Stimulated activated CD4-positive, alpha-beta T cell treated with anti-CD3 and anti-CD28 coated beads, Interleukin-2, amount 100 ng/mL, for 24 hours (primary cell): ENCODE measurements around the gene PNPLA7.

ENCODE experiments used
- DNase-seq, 2 donors: peaks; one replicate each; pipeline ENCODE4 v3.0.0-alpha.2; 2020

The PNPLA7 gene

DNA sequence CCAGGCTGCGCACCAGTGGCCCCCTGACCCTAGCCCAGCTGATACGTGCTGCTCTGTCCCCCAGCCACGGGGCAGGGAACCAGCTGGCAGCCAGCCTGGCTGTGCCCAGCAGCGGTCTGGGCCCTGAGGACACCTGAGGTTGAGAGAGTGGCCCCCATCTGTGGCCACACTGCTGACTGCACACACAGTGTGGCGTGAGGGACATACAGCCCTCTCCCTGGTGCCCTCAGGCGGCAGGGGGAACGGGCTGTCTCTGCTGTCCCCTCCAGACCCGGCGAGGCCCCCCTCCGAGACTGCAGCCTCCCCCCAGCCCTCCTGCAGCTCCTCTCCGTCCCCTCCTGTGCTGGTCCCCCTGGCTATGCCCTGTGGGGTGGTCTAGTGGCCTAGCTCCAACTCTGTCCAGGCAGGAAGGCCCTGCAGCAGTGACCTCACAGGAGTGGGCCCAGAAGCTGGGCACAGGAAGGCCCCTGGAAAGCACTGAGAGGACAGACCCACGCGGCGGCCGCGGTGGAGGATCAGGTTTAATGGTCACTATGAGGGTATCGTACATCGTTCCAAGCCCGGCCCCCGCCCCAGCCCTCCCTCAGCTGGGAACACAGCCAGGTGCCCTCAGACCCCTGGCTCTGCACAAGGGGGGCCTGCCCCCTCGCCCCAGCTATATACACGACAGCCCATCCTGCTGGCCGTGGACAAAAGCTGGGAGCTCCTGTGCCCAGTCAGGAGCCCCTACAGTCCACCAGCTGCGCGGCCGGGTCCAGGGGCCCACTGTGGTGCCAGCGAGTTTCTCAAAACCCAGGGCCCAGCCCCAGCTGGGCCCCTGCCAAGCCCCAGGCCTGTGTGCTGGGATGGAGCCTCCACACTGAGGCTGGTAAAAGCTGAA lies 102.2 kb downstream of the PNPLA7 start:
- DNase-seq: no peak

DNA sequence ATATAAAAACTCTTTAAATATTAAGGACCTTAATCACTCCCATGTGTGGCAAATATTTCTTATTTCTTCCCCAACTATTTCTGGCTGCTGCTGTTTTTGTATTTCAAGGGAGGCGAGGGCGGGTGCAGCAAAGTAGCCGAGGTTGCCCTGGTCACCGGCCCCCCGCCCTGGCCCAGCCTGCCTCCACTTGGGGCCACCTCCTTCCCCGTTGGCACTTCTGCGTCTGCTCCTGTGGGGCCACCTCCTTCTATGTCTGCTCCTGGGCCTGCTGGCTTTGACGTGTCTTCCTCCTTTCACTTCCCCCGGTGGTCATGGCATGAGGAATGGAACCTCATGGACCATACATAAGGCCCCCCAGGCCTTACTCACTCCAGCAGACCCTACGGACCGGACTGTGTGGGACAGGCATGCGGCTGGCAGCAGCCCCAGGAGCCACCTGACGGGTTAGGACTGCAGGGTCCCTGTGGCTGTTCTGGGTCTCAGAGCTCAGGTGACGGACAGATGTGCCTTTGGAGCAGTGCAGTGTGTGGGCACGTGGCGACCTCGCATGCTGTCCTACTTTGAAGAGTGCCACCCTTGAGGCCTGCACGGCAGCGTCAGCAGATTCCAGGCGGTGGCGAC lies 103.2 kb downstream of the PNPLA7 start:
- DNase-seq: no peak

DNA sequence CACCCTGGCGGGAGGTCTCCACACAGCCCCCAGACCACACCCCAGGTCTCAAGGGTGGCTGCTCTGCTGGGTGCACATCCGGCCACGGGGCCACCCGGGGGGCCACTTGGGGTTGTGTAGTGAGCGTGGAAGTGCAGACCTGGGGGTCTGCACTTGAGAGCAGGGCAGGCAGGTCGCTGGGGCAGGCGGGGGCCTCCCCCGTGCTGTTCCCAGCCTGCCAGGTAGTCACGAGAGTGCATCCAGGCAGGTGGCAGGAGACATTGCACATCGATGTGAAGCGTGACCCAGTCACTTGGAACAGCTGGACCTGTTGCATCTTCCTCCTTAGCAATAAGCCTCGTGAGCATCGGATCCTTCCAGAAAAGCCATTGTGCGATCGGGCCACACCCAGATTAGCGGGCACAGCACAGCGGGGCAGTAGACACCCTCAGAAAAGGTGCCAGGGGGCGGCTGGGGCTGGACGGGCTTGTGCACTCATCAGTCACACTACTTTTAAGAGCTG lies 104.2 kb downstream of the PNPLA7 start:
- no peak for DNase-seq

DNA sequence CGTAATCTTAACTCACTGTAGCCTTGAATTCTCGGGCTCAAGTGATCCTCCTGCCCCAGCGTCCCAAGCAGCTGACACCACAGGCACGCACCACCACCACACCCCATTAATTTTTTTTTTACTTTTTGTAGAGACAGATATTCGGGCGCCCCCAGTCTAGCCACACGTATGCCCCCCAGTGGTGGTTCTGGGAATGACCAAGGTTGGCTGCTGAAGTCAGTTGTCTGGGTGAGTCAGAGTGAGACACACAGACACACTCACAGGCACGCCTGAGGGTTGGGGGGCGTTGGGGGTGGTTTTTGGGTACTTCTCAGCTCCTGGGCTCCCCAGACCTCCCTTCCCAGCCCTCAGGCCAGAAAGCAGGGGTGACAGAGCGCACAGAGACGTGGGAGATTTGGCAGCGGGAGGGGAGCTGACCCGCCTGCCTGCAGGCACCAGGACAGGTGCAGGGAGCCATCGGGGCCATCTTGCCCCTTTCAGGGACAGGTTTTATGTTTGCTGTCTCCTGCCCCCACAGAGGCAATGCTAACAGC lies 104.9 kb downstream of the PNPLA7 start:
- peak; percentile 91 to 92 for DNase-seq

DNA sequence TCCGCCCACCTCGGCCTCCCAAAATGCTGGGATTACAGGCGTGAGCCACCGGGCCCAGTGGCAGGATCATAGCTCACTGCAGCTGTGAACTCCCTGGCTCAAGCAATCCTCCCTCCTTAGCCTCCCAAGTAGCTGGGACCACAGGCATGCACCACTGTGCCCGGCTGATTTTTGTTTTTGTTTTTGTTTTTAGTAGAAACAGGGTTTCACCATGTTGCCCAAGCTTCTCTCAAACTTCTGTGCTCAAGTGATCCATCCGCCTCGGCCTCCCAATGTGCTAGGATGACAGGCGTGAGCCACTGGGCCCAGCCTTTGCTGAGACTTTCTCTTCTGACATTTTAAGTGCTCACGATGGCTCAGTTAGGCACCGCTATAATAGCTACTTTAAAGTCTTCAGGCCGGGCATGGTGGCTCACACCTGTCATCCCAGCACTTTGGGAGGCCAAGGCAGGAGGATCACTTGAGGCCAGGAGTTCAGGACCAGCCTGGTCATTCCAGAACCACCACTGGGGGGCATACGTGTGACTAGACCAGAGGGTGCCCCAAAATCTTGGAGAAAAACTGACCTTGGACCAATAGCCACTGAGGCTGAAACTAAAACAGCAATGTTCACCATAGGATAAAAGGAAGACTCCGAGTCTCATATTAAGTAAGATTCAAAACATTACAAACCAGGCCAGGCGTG lies 106.0 kb downstream of the PNPLA7 start:
- DNase-seq: no peak

DNA sequence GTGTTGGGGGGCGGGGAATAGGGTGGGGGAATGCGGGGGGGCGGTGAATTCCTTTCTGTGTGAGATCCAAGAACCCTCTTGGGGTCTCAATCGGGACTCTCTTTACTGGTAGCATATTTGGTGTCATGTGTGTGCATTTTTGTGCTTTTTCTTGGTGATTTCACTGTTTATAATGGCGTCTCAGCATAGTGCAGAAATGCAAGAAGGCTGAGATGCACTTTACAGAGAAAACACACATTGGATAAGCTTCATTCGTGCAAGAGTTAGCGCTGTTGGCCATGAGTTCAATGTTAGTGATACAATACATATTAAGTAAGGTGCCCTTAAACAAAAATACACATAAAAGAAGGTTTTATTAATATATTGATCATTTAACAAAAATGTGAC lies 108.3 kb downstream of the PNPLA7 start:
- DNase-seq: no peak

DNA sequence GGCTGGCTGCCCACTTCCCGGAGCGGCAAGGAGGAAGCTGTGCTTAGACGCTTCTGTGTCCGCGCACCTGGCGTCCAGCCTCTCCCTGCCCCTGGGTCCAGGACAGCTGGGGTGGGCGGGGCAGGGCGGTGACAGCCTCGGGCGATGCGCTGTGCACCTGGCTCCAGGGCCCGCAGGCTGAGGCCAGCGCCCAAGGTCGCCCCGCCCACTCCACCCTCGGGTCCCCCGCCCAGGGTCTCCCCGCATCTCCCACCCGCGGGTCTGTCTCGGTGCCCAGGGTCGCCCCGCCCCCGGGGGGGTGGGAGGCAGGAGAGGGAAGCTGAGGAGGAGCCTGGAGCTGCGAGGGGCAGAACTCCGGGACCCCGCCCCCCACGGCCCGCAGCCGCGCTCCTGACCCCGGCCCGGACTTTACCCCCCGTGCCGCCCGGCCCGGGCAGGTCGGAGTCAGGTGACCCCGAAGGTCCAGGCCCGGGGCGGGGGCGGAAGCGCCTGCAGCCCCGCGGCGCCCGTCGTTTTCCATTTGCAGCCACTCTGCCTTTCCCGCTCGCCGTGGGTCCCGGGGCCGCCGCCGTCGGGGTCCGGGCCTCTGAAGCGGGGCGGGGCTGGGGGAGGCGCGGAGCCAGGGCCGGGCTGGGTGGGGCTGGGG lies 108.8 kb downstream of the PNPLA7 start, which contains the start of gene ENTPD8:
Gene ENTPD8 (minus strand): TSS at position 69 of the 646 bp plus-strand sequence. CDS start 3,072 bp downstream, outside the sequence.
- no peak for DNase-seq

DNA sequence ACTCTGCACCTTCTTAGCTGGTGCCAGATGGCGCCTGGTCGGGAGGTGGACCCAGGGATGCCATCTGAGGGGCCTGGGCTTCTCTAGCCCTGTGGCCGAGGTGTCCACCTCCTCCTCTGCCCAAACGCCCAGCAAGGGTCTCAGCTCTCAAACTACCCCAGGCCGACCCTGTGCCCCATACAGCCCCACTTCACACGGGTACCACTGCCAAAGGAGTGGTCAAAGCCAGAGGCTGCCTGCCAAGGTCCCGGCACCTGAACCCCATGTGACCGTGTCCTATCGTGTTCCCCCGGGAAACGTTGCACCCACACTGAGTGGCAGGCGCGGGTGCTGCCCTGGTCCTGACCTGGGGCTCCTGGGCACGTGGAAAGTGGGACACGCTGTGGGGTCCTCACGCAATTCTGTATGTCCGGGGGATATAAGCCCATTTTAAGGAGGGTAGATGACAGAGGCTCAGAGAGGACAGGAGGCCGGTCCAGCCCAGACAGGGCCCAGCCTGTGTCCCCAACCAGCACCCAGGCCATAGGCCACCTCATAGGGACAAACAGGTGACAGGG lies 111.0 kb downstream of the PNPLA7 start:
- no peak for DNase-seq

DNA sequence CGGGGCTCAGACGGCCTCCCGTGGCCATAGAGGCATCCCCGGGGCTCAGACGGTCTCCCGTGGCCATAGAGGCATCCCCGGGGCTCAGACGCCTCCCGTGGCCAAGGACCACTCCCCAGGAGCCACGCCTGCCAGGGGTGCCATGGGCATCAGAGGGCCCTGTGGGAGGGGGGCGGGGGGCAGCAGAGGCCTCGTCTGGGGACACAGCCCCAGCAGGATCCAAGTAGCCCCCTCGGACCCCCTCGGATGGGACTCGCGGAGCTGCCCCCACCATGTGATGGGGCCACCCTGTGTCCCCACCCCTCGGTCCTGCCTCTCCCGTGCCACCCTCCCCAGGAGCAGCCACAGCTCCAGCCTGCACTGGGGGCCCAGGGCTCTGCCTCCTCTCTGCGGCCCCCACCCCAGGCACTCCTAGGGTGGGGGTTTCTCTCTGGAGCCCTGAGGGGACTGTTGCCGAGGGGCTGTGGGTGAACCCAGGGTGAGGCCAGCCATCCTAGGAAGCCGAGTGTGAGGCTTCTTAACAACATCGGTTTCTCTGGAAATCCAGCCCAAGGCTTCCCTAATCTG lies 111.5 kb downstream of the PNPLA7 start:
- no peak for DNase-seq

DNA sequence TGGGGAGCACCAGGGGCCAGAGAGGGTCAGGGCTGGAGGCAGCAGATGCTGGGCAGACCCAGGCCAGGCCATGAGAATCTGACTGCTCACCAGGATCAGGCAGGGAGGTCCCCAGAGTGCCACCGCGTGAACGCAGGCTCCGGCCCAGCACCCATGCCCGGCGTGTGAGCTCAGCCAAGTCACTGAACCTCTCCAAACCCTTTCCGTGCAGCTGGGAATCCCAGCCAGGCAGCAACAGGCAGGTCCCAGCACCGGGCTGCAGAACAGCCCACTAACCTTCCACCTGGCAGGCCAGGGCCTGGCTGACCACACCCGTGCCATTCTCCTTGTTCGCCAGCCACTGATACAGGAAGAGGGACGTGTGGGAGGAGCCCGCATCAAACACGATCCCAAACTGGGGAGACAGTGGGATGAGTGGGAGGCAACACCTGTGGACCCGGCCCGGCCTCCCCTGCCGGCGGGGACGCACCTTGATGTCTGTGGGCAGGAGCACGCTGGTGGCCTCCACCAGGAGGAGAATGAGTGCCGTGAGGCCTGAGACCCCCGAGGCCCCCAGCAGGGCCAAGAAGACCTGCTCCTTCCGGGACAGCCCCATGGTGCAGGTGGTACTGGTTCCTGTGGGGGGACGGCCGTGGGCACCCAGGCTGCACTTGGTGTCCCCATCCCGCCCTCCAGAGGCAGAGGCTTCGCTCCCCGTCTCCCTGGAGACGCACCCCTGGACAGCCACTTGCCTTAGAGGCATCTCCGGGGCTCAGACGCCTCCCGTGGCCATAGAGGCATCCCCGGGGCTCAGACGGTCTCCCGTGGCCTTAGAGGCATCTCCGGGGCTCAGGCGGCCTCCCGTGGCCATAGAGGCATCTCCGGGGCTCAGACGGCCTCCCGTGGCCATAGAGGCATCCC lies 112.3 kb downstream of the PNPLA7 start:
- no peak for DNase-seq

DNA sequence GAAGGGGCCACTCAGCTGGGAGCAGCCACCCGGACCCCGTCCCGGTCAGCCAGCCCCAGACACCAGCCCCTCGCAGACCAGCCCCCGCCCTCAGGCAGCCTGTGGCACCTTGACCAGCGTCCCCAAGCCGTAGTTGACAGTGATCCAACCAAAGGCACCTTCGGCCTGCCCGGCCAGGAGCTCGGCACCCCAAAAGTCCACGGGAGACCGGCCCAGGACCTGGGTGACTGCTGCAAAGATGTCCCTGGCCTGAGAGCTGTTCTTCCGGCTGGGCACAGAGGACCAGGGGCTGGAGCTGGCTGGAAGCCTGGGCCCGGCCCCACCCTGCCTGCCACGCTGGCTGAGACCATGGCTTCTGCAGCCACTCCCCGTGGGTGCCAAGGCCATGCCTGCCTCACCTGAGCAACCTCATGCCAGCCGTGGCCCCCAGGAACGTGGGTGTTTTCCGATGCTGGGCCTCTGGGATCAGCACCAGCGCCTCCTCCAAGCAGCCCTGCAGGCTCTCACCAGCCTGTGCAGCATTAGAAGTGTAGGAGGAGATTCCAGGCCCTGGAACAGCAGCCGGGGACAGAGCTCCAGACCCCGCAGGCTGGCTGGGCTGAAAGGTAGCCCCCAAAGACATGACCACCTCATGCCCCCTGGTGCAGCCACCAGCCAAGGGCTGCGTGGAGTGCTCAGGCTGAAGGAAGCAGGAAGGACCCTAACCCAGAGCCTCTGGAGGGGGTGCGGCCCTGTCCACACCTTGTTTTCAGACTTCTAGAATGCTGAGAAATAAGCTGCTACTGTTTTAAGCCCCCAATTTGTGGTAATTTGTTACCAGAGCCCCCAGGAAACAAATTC lies 113.2 kb downstream of the PNPLA7 start:
- DNase-seq: no peak

DNA sequence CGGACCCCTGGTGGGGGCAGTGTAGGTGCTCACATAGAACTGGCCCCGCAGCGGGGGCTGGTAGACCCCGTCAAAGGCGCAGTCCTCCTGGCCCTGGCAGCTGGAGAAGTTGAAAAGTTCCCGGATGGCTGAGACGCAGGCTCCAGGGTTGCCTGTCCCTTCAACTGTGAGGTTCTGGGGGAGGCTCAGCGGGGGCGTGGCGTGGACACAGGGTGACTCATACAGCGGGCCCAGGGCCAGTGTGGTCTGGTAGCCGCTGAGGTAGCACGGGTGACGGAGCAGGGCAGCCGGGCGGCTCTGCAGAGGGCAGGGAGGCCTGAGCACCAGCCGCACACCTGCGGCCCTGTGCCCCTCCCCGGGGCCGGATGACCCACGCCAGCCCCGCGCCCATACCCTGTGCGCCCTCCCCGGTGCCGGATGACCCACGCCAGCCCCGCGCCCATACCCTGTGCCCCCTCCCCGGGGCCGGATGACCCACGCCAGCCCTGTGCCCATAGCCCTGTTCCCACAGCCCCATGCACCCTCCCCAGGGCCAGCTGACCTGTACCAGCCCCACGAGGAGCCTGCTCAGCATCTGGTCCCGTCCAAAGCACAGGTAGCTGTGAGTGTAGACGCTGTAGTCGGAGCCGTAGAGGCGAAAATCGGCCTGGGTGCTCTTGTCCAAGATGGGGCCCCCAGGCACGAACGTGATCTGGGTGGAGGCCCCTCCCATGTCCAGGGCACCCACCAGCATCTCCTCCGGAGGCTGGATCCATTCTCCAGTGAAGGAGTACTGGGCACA lies 114.0 kb downstream of the PNPLA7 start:
- no peak for DNase-seq

DNA sequence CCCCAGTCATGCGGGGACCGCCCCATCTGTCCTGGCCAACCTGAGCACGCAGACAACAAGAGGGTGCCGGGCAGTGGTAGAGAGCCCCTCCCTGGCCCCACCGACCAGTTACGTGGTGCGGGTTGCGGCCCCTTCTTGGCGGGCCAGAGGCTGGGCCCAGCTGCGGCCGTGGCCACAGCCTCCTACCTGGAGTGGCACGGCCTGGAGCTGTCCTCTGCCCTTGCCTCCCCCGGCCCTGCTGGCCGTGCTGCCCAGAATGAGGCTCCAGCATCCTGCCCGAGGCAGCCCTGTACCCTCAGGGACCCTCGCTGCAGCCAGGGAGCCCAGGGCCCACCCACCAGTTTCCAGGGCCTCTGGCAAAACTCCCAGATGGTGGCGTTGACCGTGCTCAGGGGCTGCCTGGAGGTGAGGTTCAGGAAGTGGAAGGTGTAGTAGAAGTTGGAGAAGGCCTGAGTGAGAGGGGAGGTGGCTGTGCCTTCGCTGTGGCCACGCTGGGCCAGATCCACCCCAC lies 114.8 kb downstream of the PNPLA7 start:
- DNase-seq: no peak

DNA sequence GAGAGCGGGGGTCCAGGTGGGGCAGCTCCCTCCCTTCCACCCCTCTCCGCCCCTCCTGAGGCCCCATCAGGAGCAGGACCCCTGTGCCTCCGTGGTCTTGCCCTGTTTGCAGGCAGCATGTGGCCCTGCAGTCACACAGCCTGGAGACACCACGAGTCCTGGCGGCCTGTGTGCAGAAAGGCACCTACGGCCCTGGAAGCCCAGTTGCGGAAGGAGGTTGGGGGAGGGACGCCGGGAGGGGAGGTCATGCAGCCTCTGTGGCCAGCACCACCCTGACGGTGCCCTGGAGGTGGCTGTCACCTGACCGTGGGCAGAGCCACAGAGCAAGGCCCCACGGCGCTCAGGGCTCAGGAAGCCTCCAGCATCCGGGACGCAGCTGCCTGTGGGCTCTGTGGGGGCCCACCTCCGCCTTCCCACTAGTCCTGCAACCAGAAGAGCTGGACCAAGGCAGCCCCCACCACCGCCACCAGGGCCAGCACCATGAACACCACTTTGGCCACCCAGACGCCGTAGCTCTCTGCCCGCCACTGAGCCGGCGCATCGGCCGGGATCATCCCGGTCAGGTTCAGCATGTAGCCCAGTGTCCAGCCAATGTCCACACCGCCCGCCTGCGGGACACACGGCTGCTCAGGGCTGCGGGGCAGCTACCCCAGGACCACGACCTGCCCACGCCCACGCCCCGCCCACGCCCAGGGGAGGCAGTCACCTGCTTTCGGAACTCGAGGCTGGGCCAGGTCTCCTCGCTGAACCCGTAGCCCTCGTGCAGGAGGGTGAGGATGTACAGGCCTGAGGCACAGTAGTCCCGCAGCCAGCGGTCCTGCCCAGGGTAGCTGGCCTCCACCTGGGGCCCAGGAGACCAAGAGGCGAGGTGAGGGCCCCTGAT lies 115.5 kb downstream of the PNPLA7 start:
- no peak for DNase-seq

DNA sequence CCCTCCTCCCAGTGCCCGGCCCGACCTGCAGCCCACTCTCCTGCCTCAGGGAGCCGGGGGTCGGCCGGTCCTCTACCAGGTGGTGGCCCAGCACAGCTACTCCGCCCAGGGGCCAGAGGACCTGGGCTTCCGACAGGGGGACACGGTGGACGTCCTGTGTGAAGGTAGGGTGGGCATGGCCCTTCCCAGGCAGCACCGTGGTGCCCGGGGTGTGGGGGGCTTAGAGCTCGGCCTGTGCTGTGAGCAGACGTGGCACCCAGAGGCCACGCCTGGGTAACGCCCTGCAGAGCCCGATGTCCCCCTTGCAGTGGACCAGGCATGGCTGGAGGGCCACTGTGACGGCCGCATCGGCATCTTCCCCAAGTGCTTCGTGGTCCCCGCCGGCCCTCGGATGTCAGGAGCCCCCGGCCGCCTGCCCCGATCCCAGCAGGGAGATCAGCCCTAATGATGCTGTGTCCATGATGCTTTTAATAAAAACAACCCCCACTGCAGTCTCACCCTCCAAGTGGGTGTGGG lies 116.2 kb downstream of the PNPLA7 start:
- no peak for DNase-seq

DNA sequence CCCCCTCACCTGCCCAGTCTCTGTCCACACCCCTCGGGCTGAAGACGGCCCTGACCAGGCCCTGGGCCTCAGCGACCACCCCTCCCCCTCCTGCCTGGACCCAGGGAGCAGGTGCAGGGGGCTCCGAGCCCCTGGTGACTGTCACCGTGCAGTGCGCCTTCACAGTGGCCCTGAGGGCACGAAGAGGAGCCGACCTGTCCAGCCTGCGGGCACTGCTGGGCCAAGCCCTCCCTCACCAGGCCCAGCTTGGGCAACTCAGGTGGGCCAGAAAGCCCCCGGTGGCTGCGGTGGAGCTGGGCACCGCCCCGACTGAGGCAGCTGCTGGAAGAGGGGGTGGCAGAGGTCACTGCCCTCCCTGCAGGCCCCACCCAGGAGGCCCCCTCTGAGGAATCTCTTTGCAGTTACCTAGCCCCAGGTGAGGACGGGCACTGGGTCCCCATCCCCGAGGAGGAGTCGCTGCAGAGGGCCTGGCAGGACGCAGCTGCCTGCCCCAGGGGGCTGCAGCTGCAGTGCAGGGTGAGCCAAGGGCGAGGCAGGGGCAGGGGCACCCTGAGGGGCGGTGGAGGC lies 116.8 kb downstream of the PNPLA7 start:
- DNase-seq: no peak

DNA sequence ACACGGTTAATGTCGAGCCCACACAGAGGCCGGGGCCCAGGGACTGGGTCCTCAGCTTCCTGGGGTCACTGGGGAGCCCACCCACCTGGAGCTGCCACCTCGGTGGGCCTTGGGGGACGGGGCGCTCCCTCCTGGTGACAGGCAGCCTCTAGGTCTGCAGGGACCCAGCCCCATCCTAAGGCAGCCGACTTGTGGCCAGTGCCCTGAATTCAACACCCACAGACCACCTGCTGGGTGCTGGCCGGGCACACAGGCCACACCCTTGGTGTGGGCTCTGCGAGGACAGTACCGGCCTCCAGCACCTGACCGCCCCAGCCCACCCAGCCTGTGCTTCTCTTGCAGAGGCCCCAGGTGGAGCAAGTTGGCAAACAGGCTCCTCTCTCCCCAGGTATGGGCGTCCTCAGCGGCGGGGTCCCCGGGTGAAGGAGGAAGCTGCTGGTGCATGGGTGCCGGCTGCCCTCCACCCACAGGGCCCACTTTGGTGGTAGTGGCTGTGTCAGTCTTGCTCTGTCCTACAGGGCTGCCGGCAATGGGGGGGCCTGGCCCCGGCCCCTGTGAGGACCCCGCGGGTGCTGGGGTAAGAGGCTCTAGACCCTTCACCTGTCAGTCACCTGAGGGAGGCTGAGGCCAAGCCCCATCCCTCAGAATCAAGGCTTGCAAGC lies 117.4 kb downstream of the PNPLA7 start:
- no peak for DNase-seq
